ENCODE data around the gene PCK2. TPM values are rescaled to one million over a fixed set of nuclear protein-coding genes. Genes with fewer than 3 reads are reported as not detected.

Gene PCK2
- total and polyA plus RNA-seq, 4 donors, result 8.9 to 91.7 (median 38.2) TPM

DNA sequence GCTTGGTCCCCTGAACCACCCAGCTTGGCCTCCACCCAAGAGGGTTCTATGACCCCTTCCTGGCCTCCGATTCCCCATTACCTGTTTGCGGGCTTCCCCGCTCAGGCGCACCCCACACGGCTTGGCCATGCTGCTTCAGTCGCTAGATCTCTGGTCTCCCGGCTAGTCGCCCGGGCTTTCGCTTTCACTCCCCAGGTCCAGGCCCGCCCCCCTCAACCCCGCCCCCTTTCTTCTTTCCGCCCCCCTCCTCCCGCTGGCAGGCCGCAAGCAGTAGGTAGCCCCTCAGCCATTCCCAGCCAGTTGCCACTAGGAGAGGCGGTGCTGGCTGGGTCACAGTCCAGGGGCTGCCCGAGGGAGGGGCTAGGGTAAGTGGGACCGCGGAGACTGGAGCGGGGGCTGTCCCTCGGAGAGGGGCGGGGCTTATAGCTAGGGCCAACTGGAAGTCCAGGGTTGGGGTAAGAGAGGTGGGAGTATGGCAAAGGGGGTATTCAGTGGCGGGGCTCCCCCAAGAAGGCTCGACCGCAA is 52.4 kb downstream of the PCK2 start, which contains the start of gene PSME2:
PSME2 (minus strand) TSS at position 158 of the 525 bp plus-strand sequence; CDS start at position 129, 29 bp downstream.
- Histone ChIP-seq H3K9me3 (ENCODE audit: control insufficient read depth in 4 of 4, insufficient read depth in 3 of 4, low read length in 3 of 4) (no peaks in the 10 kb centered on the region), H3K4me3 (peak within 1 kb of the TSS; percentile 94), H3K27ac (ENCODE audit: low read depth in 1 of 2, low read length in 1 of 2) (peak within 1 kb of the TSS; percentile 89 to 93), H3K9ac (ENCODE audit: insufficient read depth in 1 of 2, low read length in 2 of 2) (peak within 1 kb of the TSS in 1 of 2 donors; percentile 85), H3K36me3 (ENCODE audit: control insufficient read depth in 4 of 4, insufficient read depth in 4 of 4, low read length in 4 of 4) (peaks cover 10 to 41% (median 30%) of the 10 kb centered on the region in 4 donors), H3K27me3 (ENCODE audit: control insufficient read depth in 3 of 3, insufficient read depth in 3 of 3, low read length in 2 of 3) (no peaks in the 10 kb centered on the region), H3K4me1 (ENCODE audit: control insufficient read depth in 5 of 5, insufficient read depth in 5 of 5, low read length in 5 of 5) (peaks cover 8 to 25% (median 12%) of the 10 kb centered on the region in 5 donors)
- DNase-seq (peak; percentile 98 to 99 (median 98)), ATAC-seq (ENCODE audit: insufficient read depth, low FRiP score) (peak; percentile 84)
- TF ChIP-seq, protein P1, sequence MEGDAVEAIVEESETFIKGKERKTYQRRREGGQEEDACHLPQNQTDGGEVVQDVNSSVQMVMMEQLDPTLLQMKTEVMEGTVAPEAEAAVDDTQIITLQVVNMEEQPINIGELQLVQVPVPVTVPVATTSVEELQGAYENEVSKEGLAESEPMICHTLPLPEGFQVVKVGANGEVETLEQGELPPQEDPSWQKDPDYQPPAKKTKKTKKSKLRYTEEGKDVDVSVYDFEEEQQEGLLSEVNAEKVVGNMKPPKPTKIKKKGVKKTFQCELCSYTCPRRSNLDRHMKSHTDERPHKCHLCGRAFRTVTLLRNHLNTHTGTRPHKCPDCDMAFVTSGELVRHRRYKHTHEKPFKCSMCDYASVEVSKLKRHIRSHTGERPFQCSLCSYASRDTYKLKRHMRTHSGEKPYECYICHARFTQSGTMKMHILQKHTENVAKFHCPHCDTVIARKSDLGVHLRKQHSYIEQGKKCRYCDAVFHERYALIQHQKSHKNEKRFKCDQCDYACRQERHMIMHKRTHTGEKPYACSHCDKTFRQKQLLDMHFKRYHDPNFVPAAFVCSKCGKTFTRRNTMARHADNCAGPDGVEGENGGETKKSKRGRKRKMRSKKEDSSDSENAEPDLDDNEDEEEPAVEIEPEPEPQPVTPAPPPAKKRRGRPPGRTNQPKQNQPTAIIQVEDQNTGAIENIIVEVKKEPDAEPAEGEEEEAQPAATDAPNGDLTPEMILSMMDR (IDR thresholded peaks at IDR 0.05; ENCODE audit: control extremely low read depth, extremely low read depth), result no peak
- WGBS, 2 donors, result 0 to 1% methylated on average over 25 of the region's 25 CpGs

DNA sequence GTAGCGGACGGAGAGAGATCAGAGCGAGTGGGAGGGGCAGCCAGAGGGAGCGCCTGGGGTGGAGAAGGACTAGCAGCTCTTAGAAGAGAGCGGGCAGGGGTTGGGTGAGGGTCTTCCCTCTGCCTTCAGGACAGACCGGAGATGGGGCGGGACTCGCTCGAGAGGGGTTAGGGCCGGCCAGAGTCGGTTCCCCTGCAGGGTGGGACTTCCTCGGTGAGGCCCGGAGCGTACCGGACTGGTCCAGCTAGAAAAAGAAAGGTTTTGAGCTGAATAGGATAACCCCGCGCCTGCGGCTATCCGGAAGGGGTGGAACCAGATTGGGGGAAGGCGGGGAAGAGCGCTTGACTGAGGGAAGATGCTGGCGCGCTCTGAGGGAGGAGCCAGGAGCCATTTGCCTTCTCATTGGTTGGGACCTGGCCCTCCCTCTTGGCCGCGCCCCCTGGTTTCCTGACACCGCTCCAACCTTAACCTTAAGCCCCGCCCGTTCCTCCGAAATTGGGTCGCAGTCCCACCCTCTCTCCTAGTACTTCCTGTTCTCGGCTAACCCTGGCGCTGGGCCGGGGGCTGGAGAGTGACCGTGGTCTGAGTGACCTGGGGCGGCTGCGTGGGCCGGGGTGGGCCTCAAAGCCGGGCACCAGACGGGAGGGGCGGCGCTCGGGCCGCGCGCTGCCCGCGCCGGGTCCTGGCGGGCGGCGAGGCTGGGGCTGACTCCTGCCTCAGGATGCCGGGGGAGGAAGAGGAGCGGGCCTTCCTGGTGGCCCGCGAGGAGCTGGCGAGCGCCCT is 53.1 kb downstream of the PCK2 start, which contains the start of gene RNF31:
RNF31 (plus strand) TSS at position 521 of the 783 bp plus-strand sequence; CDS start at position 722, 201 bp downstream.
- peak within 1 kb of the TSS; percentile 89 to 93 for H3K27ac ChIP-seq (ENCODE audit: low read depth in 1 of 2, low read length in 1 of 2)
- H3K4me1 ChIP-seq (ENCODE audit: control insufficient read depth in 5 of 5, insufficient read depth in 5 of 5, low read length in 5 of 5), result peaks cover 8 to 22% (median 12%) of the 10 kb centered on the region in 5 donors
- H3K9me3 ChIP-seq (ENCODE audit: control insufficient read depth in 4 of 4, insufficient read depth in 3 of 4, low read length in 3 of 4), result no peaks in the 10 kb centered on the region

DNA sequence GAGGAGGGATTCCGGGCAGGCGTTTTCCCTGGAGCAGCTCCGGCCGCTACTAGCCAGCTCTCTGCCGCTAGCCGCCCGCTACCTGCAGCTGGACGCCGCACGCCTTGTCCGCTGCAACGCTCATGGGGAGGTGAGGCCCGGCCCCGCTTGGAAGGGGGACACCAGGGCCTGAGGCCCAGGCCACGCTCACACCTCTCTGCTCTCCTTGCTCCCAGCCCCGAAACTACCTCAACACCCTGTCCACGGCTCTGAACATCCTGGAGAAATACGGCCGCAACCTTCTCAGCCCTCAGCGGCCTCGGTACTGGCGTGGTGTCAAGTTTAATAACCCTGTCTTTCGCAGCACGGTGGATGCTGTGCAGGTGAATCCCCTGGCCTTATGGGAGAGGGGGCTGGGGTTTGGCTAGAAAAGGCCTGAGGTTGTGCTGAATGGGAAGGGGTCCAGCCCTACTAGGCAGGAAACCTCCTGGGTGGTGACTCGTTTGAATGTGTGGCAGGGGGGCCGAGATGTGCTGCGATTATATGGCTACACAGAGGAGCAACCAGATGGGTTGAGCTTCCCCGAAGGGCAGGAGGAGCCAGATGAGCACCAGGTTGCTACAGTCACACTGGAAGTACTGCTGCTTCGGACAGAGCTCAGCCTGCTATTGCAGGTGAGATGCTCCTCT is 53.8 kb downstream of the PCK2 start:
- Histone ChIP-seq H3K9me3 (ENCODE audit: control insufficient read depth in 4 of 4, insufficient read depth in 3 of 4, low read length in 3 of 4) (no peaks in the 10 kb centered on the region), H3K27me3 (ENCODE audit: control insufficient read depth in 3 of 3, insufficient read depth in 3 of 3, low read length in 2 of 3) (no peaks in the 10 kb centered on the region), H3K27ac (ENCODE audit: low read depth in 1 of 2, low read length in 1 of 2) (peak overlapping the region; percentile 89 to 90), H3K4me3 (peak overlapping the region; percentile 94), H3K36me3 (ENCODE audit: control insufficient read depth in 4 of 4, insufficient read depth in 4 of 4, low read length in 4 of 4) (peaks cover 11 to 47% (median 36%) of the 10 kb centered on the region in 4 donors), H3K4me1 (ENCODE audit: control insufficient read depth in 5 of 5, insufficient read depth in 5 of 5, low read length in 5 of 5) (peaks cover 8 to 20% (median 12%) of the 10 kb centered on the region in 5 donors), H3K9ac (ENCODE audit: insufficient read depth in 1 of 2, low read length in 2 of 2) (peak overlapping the region in 1 of 2 donors; percentile 82)
- no peak for ATAC-seq (ENCODE audit: insufficient read depth, low FRiP score)
- 6 to 9% methylated on average over 29 of the region's 29 CpGs for WGBS, 2 donors
- TF ChIP-seq, protein P1 (IDR thresholded peaks at IDR 0.05; ENCODE audit: control extremely low read depth, extremely low read depth), result no peak
- no peak for DNase-seq

More for the DNA sequence above, 53.1 kb downstream of the PCK2 start, which contains the start of gene RNF31:
- TF ChIP-seq, protein P1 (IDR thresholded peaks at IDR 0.05; ENCODE audit: control extremely low read depth, extremely low read depth), result no peak
- H3K27me3 ChIP-seq (ENCODE audit: control insufficient read depth in 3 of 3, insufficient read depth in 3 of 3, low read length in 2 of 3), result no peaks in the 10 kb centered on the region
- peak; percentile 94 for ATAC-seq (ENCODE audit: insufficient read depth, low FRiP score)
- WGBS, 2 donors, result 0 to 1% methylated on average over 50 to 57 of the region's 57 CpGs
- peak within 1 kb of the TSS; percentile 94 for H3K4me3 ChIP-seq
- peak within 1 kb of the TSS in 1 of 2 donors; percentile 85 for H3K9ac ChIP-seq (ENCODE audit: insufficient read depth in 1 of 2, low read length in 2 of 2)
- DNase-seq, result peak; percentile 98 to 100 (median 99)
- H3K36me3 ChIP-seq (ENCODE audit: control insufficient read depth in 4 of 4, insufficient read depth in 4 of 4, low read length in 4 of 4), result peaks cover 11 to 47% (median 36%) of the 10 kb centered on the region in 4 donors

All from lung (tissue), 12 donors.